ENCODE results near the gene LMX1A. TPM values are rescaled to one million over a fixed set of nuclear protein-coding genes. Genes with fewer than 3 reads are reported as not detected.

The LMX1A gene
- total and polyA plus RNA-seq, 9 of the 15 experiments (the other 6 are each of a cell fraction or from before 2014, with no cell fraction given) = not detected

DNA sequence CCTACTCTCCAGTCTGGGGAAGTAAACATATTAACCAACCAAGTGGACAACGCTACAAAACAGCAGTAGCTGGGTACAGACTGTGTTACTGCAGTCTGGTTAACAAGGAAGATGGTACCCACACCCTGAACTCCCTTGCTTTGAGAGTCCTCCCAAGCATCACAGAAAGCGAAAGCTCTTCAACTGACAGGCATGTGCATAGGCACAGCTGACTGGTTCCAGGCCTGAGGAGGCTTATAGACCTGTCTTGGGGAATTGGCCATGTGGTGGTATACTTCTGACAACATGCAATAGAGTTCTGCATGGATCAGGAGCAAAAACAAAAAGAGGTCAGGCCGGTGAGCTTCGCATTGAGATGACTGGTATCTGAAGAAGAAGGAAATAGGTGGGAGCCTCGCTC lies 17.4 kb downstream of the LMX1A start (continued):
- no peak for TF ChIP-seq PHB2 (IDR thresholded peaks at IDR 0.05; ENCODE audit: low read depth)
- TF ChIP-seq NKRF (IDR thresholded peaks at IDR 0.05; ENCODE audit: borderline replicate concordance) = no peak

DNA sequence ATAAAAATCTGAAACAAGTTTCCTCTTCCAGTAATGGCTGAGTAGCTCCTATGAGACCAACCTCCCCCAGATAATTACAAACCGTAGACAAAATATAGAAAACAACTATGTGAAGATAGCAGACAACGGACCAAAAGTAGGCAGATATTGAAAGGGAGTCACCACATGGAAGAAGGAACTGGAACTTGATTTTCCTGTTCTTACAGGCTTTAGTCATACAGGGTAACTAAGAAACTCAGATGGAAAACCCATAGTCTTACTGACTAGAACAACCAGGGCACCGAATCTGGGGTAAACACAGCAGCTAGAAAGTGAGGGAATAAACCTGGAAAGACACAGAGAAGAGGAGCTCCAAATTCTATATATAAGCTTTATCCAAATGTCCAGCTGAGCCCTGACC lies 26.0 kb downstream of the LMX1A start:
- no TSS peak for BruUV-seq (replicated peaks)
- POLR2A ChIA-PET = no interaction called here

More for the DNA sequence above, 26.0 kb downstream of the LMX1A start:
- FAIRE-seq (no peak), ATAC-seq (no peak), DNase-seq (ENCODE audit: extremely low read depth in 1 of 4, low spot score in 3 of 4) (no peak)
- CTCF ChIA-PET (ENCODE audit: low intra/inter-chr PET ratio) = no interaction called here
- H3K4me1 ChIP-seq (replicated peaks in 1 of 2; ENCODE audit: control insufficient read depth in 2 of 2, insufficient read depth in 2 of 2, low read length in 2 of 2) = no peaks in the 10 kb centered on the region
- no peaks in the 10 kb centered on the region for H4K20me1 ChIP-seq (replicated peaks; ENCODE audit: control insufficient read depth, insufficient read depth, low read length)
- H3K9ac ChIP-seq (ENCODE audit: insufficient read depth in 1 of 2, low read depth in 2 of 2, low read length in 2 of 2) = no peak overlapping the region
- H3K27me3 ChIP-seq (ENCODE audit: control insufficient read depth in 2 of 2, insufficient read depth in 2 of 2, low read length in 2 of 2) = no peaks in the 10 kb centered on the region
- H3K9me3 ChIP-seq (replicated peaks; ENCODE audit: control insufficient read depth, insufficient read depth, low read depth, low read length) = no peaks in the 10 kb centered on the region
- H3K4me2 ChIP-seq (ENCODE audit: insufficient read depth, low read length) = no peak overlapping the region
- intact Hi-C loops (cut with micrococcal nuclease) (no loop called here), in situ Hi-C loops (cut with MboI) (no loop called here)
- no peaks in the 10 kb centered on the region for H3K9me1 ChIP-seq (ENCODE audit: control insufficient read depth, insufficient read depth, low read length)
- H3K79me2 ChIP-seq (ENCODE audit: control insufficient read depth, insufficient read depth, low read length) = no peaks in the 10 kb centered on the region
- H2AFZ ChIP-seq (ENCODE audit: low read depth, low read length) = no peak overlapping the region
- H3K27ac ChIP-seq (ENCODE audit: extremely low read depth, low read depth, low read length) = no peak overlapping the region
- TF ChIP-seq RBM14 (IDR thresholded peaks at IDR 0.05; ENCODE audit: borderline replicate concordance, insufficient read depth, low read depth, low read length) = no peak
- no peak for TF ChIP-seq POLR2H (tag; IDR thresholded peaks at IDR 0.05; ENCODE audit: low read depth)
- no peak for TF ChIP-seq ZFX (CRISPR knock-in tag; IDR thresholded peaks at IDR 0.05)
- TF ChIP-seq, protein P1, sequence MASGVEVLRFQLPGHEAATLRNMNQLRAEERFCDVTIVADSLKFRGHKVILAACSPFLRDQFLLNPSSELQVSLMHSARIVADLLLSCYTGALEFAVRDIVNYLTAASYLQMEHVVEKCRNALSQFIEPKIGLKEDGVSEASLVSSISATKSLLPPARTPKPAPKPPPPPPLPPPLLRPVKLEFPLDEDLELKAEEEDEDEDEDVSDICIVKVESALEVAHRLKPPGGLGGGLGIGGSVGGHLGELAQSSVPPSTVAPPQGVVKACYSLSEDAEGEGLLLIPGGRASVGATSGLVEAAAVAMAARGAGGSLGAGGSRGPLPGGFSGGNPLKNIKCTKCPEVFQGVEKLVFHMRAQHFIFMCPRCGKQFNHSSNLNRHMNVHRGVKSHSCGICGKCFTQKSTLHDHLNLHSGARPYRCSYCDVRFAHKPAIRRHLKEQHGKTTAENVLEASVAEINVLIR (CRISPR knock-in tag; IDR thresholded peaks at IDR 0.05) = no peak
- TF ChIP-seq HDAC1 (IDR thresholded peaks at IDR 0.05) = no peak
- no peak for TF ChIP-seq HEY1 (CRISPR knock-in tag; IDR thresholded peaks at IDR 0.05; ENCODE audit: borderline replicate concordance)
- TF ChIP-seq FUS (optimal IDR thresholded peaks at IDR 0.05; ENCODE audit: low read depth, low read length) = no peak
- no peak for TF ChIP-seq ELK3 (CRISPR knock-in tag; IDR thresholded peaks at IDR 0.05)
- H3K36me3 ChIP-seq (ENCODE audit: control insufficient read depth, insufficient read depth, low read length) = no peaks in the 10 kb centered on the region
- no peak overlapping the region for H3K4me3 ChIP-seq
- 0% methylated on average over 3 of the region's 3 CpGs for WGBS (ENCODE audit: insufficient coverage, low coverage, missing lambda C conversion rate)
